H9 (cell line): ENCODE data around the gene ABCB11. TPM values are rescaled to one million over a fixed set of nuclear protein-coding genes. Genes with fewer than 3 reads are reported as not detected.

Experiments
- DNase-seq: peaks from one replicate; pipeline ENCODE4 v3.0.0-alpha.2; 2017
- H2AFZ ChIP-seq: one replicate; pipeline ENCODE4 v1.6.1; 2013; ENCODE audit warnings: mild to moderate bottlenecking, low read length, control low read depth, moderate library complexity
- H2AK5ac ChIP-seq: 2 replicates; pipeline ENCODE4 v1.6.1; 2013; ENCODE audit warnings: low read length, control low read depth, mixed read lengths; ENCODE audit not compliant: insufficient read length
- H2BK120ac ChIP-seq: one replicate; pipeline ENCODE4 v1.6.1; 2013; ENCODE audit warnings: low read depth, mild to moderate bottlenecking, low read length, control low read depth, inconsistent platforms; ENCODE audit not compliant: poor library complexity, severe bottlenecking
- H2BK12ac ChIP-seq: 2 replicates; pipeline ENCODE4 v1.6.1; 2013; ENCODE audit warnings: low read length, control low read depth, mixed read lengths, low read depth; ENCODE audit not compliant: insufficient read length
- H2BK15ac ChIP-seq: 2 replicates; pipeline ENCODE4 v1.6.1; 2013; ENCODE audit warnings: low read depth, low read length, control low read depth
- H2BK20ac ChIP-seq: one replicate; pipeline ENCODE4 v1.6.1; 2013; ENCODE audit warnings: low read depth, mild to moderate bottlenecking, low read length, control low read depth, inconsistent platforms; ENCODE audit not compliant: poor library complexity, severe bottlenecking
- H2BK5ac ChIP-seq: 2 replicates; pipeline ENCODE4 v1.6.1; 2013; ENCODE audit warnings: low read length, control low read depth, mixed read lengths; ENCODE audit not compliant: insufficient read length
- H3K14ac ChIP-seq: 2 replicates; pipeline ENCODE4 v1.6.1; 2013; ENCODE audit warnings: low read length, control low read depth; ENCODE audit not compliant: insufficient read depth
- H3K18ac ChIP-seq: 2 replicates; pipeline ENCODE4 v1.6.1; 2013; ENCODE audit warnings: low read depth, mild to moderate bottlenecking, mixed read lengths, low read length, control low read depth; ENCODE audit not compliant: insufficient read length
- H3K23ac ChIP-seq: 2 replicates; pipeline ENCODE4 v1.6.1; 2013; ENCODE audit warnings: low read length, control low read depth, mixed read lengths, low read depth; ENCODE audit not compliant: insufficient read length
- H3K23me2 ChIP-seq: 2 replicates; pipeline ENCODE4 v1.6.1; 2013; ENCODE audit warnings: low read depth, mild to moderate bottlenecking, mixed read lengths, low read length, control low read depth; ENCODE audit not compliant: insufficient read length, poor library complexity, severe bottlenecking
- H3K27ac ChIP-seq: 2 replicates; pipeline ENCODE4 v1.5.1; 2013; ENCODE audit warnings: low read length, control low read depth, mixed read lengths, low read depth; ENCODE audit not compliant: insufficient read length
- H3K27me3 ChIP-seq: 2 replicates; pipeline ENCODE4 v1.6.1; 2013; ENCODE audit warnings: low read length, control low read depth, inconsistent platforms; ENCODE audit not compliant: insufficient read depth
- H3K4ac ChIP-seq: 2 replicates; pipeline ENCODE4 v1.6.1; 2013; ENCODE audit warnings: low read depth, mild to moderate bottlenecking, control low read depth, inconsistent platforms, low read length, moderate library complexity
- H3K4me1 ChIP-seq: 2 replicates; pipeline ENCODE4 v1.6.1; 2013; ENCODE audit warnings: low read length, control low read depth, inconsistent platforms; ENCODE audit not compliant: insufficient read depth
- H3K4me2 ChIP-seq: 2 replicates; pipeline ENCODE4 v1.6.1; 2013; ENCODE audit warnings: low read length, control low read depth, mixed read lengths; ENCODE audit not compliant: insufficient read length, insufficient read depth
- H3K56ac ChIP-seq: 2 replicates; pipeline ENCODE4 v1.6.1; 2013; ENCODE audit warnings: low read depth, mild to moderate bottlenecking, mixed read lengths, low read length, control low read depth; ENCODE audit not compliant: insufficient read length
- H3K79me1 ChIP-seq: 2 replicates; pipeline ENCODE4 v1.6.1; 2013; ENCODE audit warnings: low read depth, mild to moderate bottlenecking, moderate library complexity, low read length, control low read depth, inconsistent platforms; ENCODE audit not compliant: insufficient read depth, poor library complexity, severe bottlenecking
- H3K79me2 ChIP-seq: 2 replicates; pipeline ENCODE4 v1.6.1; 2013; ENCODE audit warnings: low read length, control low read depth, inconsistent platforms; ENCODE audit not compliant: insufficient read depth
- H3K9ac ChIP-seq: 2 replicates; pipeline ENCODE4 v1.6.1; 2013; ENCODE audit warnings: low read length, control low read depth, mixed read lengths; ENCODE audit not compliant: insufficient read length; ENCODE audit errors: extremely low read depth
- H3K9me3 ChIP-seq: one replicate; pipeline ENCODE4 v1.6.1; 2013; ENCODE audit warnings: low read depth, low read length, inconsistent platforms; ENCODE audit not compliant: control insufficient read depth
- H3T11ph ChIP-seq: one replicate; pipeline ENCODE4 v1.6.1; 2013; ENCODE audit warnings: mild to moderate bottlenecking, low read length, control low read depth, inconsistent platforms
- H4K20me1 ChIP-seq: one replicate; pipeline ENCODE4 v1.6.1; 2013; ENCODE audit not compliant: control insufficient read depth, insufficient read length, insufficient read depth
- H4K5ac ChIP-seq: 2 replicates; pipeline ENCODE4 v1.6.1; 2013; ENCODE audit warnings: low read depth, mild to moderate bottlenecking, mixed read lengths, low read length, control low read depth; ENCODE audit not compliant: insufficient read length
- H4K8ac ChIP-seq: replicated peaks from 2 replicates; pipeline ENCODE4 v1.6.1; 2013; ENCODE audit warnings: low read length, control low read depth, mixed read lengths, low read depth; ENCODE audit not compliant: insufficient read length
- H4K91ac ChIP-seq: 2 replicates; pipeline ENCODE4 v1.6.1; 2013; ENCODE audit warnings: low read depth, mild to moderate bottlenecking, moderate library complexity, mixed read lengths, low read length, control low read depth; ENCODE audit not compliant: insufficient read length
- H3K27ac Mint-ChIP-seq, 3 experiments: 2 replicates in 2 of 3; 3 replicates in 1 of 3; pipeline ENCODE4 v1.8.0; 2020 to 2021; ENCODE audit warnings: mixed read lengths in 3 of 3, mild to moderate bottlenecking in 1 of 3, moderate library complexity in 1 of 3
- H3K27me3 Mint-ChIP-seq: 2 replicates; pipeline ENCODE4 v1.8.0; 2021; ENCODE audit warnings: low read depth, mild to moderate bottlenecking, moderate library complexity, mixed read lengths
- H3K36me3 Mint-ChIP-seq, 3 experiments: 2 replicates in 2 of 3; 3 replicates in 1 of 3; pipeline ENCODE4 v1.8.0; 2020 to 2021; ENCODE audit warnings: low read depth in 3 of 3, mixed read lengths in 3 of 3; ENCODE audit not compliant: insufficient read depth in 1 of 3
- H3K4me1 Mint-ChIP-seq, 2 experiments: 2 replicates each; pipeline ENCODE4 v1.8.0; 2020; ENCODE audit warnings: mixed read lengths in 2 of 2
- H3K4me3 Mint-ChIP-seq, 2 experiments: 2 replicates in 1 of 2; 3 replicates in 1 of 2; pipeline ENCODE4 v1.8.0; 2020 to 2021; ENCODE audit warnings: mild to moderate bottlenecking in 2 of 2, mixed read lengths in 2 of 2, moderate library complexity in 1 of 2
- H3K9me3 Mint-ChIP-seq, 2 experiments: 2 replicates in 1 of 2; 3 replicates in 1 of 2; pipeline ENCODE4 v1.8.0; 2020; ENCODE audit warnings: mild to moderate bottlenecking in 2 of 2, mixed read lengths in 2 of 2, moderate library complexity in 1 of 2
- CTCF ChIP-seq: fragments of 200-600 bp; sonication (generic); conservative IDR thresholded peaks from 3 replicates; pipeline ENCODE4 v1.8.0; 2021; ENCODE audit warnings: antibody characterized with exemption, mild to moderate bottlenecking
- WGBS: extraction: QIAGEN DNeasy Blood & Tissue Kit; methylation state at CpG from one replicate; pipeline ENCODE4 v1.1.7; 2013; ENCODE audit warnings: missing lambda C conversion rate, low lambda C conversion rate, mixed read lengths; ENCODE audit not compliant: insufficient read length; ENCODE audit errors: extremely low coverage; 5-methylcytosine and 5-hydroxymethylcytosine counted together
- total RNA-seq: library from RNA; stranded (reverse); gene quantifications from 2 replicates; pipeline ENCODE4 v1.2.1, GENCODE V29; 2021

The ABCB11 gene
- total RNA-seq, 1 experiment from 2014 or later, result not detected

- no peak overlapping the region for H2BK20ac ChIP-seq
- H4K5ac ChIP-seq, result no peak overlapping the region
- no peaks in the 10 kb centered on the region for H3K4me1 ChIP-seq
- no peak overlapping the region for H3T11ph ChIP-seq
- H3K4ac ChIP-seq, result no peak overlapping the region
- no peak overlapping the region for H2BK5ac ChIP-seq
- WGBS, result no CpG with 5 or more reads among the region's 4 CpGs
- TF ChIP-seq CTCF, result no peak
- no peak overlapping the region for H4K91ac ChIP-seq
- no peak overlapping the region for H3K56ac ChIP-seq
- H2AFZ ChIP-seq, result no peak overlapping the region
- no peaks in the 10 kb centered on the region for H3K23me2 ChIP-seq
- no peak overlapping the region for H2AK5ac ChIP-seq
- no peaks in the 10 kb centered on the region for H3K9me3 ChIP-seq
- H3K79me2 ChIP-seq, result no peaks in the 10 kb centered on the region
- no peak overlapping the region for H3K4me3 Mint-ChIP-seq
- no peak overlapping the region for H2BK12ac ChIP-seq
- H3K27me3 ChIP-seq, result no peaks in the 10 kb centered on the region; the same call in 1 of the 2 replicates
- H3K9me3 Mint-ChIP-seq, result no peaks in the 10 kb centered on the region
- no peak overlapping the region for H3K23ac ChIP-seq
- no peak overlapping the region for H3K27ac ChIP-seq
- H3K36me3 Mint-ChIP-seq, result no peaks in the 10 kb centered on the region
- H3K18ac ChIP-seq, result no peak overlapping the region
- H3K14ac ChIP-seq, result no peak overlapping the region
- H4K20me1 ChIP-seq, result no peaks in the 10 kb centered on the region
- H3K79me1 ChIP-seq, result no peaks in the 10 kb centered on the region
- H3K9ac ChIP-seq, result no peak overlapping the region
- no peak overlapping the region for H3K4me2 ChIP-seq
- no peak for DNase-seq
- peaks cover 8% of the 10 kb centered on the region in 2 experiments for H3K4me1 Mint-ChIP-seq
- no peak overlapping the region for H2BK120ac ChIP-seq
- no peak overlapping the region for H4K8ac ChIP-seq
- no peak overlapping the region for H3K27ac Mint-ChIP-seq
- no peak overlapping the region for H2BK15ac ChIP-seq
- peaks cover 5% of the 10 kb centered on the region for H3K27me3 Mint-ChIP-seq
These were observed 134.3 kb downstream of the ABCB11 start for GRCh38 chr2:168896783-168897182.
